IMR-90 (cell line): ENCODE data around the gene GOLGA8K. TPM values are rescaled to one million over a fixed set of nuclear protein-coding genes. Genes with fewer than 3 reads are reported as not detected.
A peak's percentile ranks its signal among the peaks of the same experiment; 100 is the strongest.
"Not testable (repeated sequence)": the region's sequence is repeated elsewhere in the genome, so short reads cannot be mapped to it uniquely, and the experiment has no call there.

ENCODE experiments used
- ATAC-seq: fragments of 200-7000 bp; cut with Tn5 transposase; 2 replicates; pipeline ENCODE4 v1.9.1; 2020; ENCODE audit warnings: low read depth, mild to moderate bottlenecking, moderate library complexity
- BruUV-seq: library from RNA; stranded (reverse); fragments of 400-500 nt; replicated peaks from 2 replicates; lab custom pipeline; 2021; lab: Mats Ljungman, UMichigan
- CTCF ChIA-PET: fragments of 300-600 bp; formaldehyde crosslinking; extraction: SDS; loops from one replicate; lab custom pipeline; 2021; ENCODE audit warnings: antibody characterized with exemption; lab: Yijun Ruan, JAX
- POLR2A ChIA-PET: fragments of 300-600 bp; sonication (Branson Sonifier 250); formaldehyde crosslinking; loops from one replicate; lab custom pipeline; 2022; ENCODE audit warnings: antibody characterized with exemption; ENCODE audit not compliant: unreplicated experiment; lab: Charles Lee
- DNase-seq: peaks from one replicate; pipeline ENCODE4 v3.0.0; 2013
- H2AFZ ChIP-seq: replicated peaks from 2 replicates; pipeline ENCODE3; 2013; ENCODE audit warnings: low read length, mild to moderate bottlenecking; ENCODE audit not compliant: poor library complexity
- H2AK5ac ChIP-seq: 2 replicates; pipeline ENCODE4 v1.6.1; 2013; ENCODE audit warnings: low read depth, low read length, inconsistent platforms
- H2AK9ac ChIP-seq: replicated peaks from 2 replicates; pipeline ENCODE3; 2013; ENCODE audit warnings: mild to moderate bottlenecking, low read depth, low read length, moderate library complexity; ENCODE audit not compliant: poor library complexity
- H2BK120ac ChIP-seq: 2 replicates; pipeline ENCODE4 v1.6.1; 2013; ENCODE audit warnings: low read depth, low read length, inconsistent platforms
- H2BK15ac ChIP-seq: 3 replicates; pipeline ENCODE4 v1.6.1; 2013; ENCODE audit warnings: low read depth, low read length, inconsistent platforms
- H2BK20ac ChIP-seq: 2 replicates; pipeline ENCODE4 v1.6.1; 2013; ENCODE audit warnings: low read depth, mild to moderate bottlenecking, inconsistent platforms, low read length, moderate library complexity
- H2BK5ac ChIP-seq: 2 replicates; pipeline ENCODE4 v1.6.1; 2013; ENCODE audit warnings: mild to moderate bottlenecking, low read depth, low read length, inconsistent platforms; ENCODE audit not compliant: poor library complexity, severe bottlenecking
- H3K14ac ChIP-seq: replicated peaks from 2 replicates; pipeline ENCODE4 v1.6.1; 2013; ENCODE audit warnings: low read depth, low read length, inconsistent platforms
- H3K18ac ChIP-seq: 2 replicates; pipeline ENCODE4 v1.6.1; 2013; ENCODE audit warnings: low read depth, low read length, control low read depth
- H3K23ac ChIP-seq: 2 replicates; pipeline ENCODE4 v1.6.1; 2013; ENCODE audit warnings: low read depth, low read length, inconsistent platforms
- H3K27ac ChIP-seq: 2 replicates; pipeline ENCODE4 v1.5.1; 2013; ENCODE audit warnings: mild to moderate bottlenecking, control low read depth, low read length; ENCODE audit not compliant: insufficient read depth
- H3K27me3 ChIP-seq: 2 replicates; pipeline ENCODE4 v1.6.1; 2013; ENCODE audit warnings: low read length; ENCODE audit not compliant: control insufficient read depth, insufficient read depth
- H3K36me3 ChIP-seq: 2 replicates; pipeline ENCODE4 v1.6.1; 2013; ENCODE audit warnings: low read length, mixed read lengths; ENCODE audit not compliant: control insufficient read depth, insufficient read depth
- H3K4ac ChIP-seq: 2 replicates; pipeline ENCODE4 v1.6.1; 2013; ENCODE audit warnings: low read depth, low read length, inconsistent platforms
- H3K4me1 ChIP-seq: 2 replicates; pipeline ENCODE4 v1.6.1; 2013; ENCODE audit warnings: low read length, mixed read lengths; ENCODE audit not compliant: control insufficient read depth, insufficient read depth
- H3K4me2 ChIP-seq: 2 replicates; pipeline ENCODE4 v1.6.1; 2013; ENCODE audit warnings: low read depth, mild to moderate bottlenecking, control low read depth, low read length, moderate library complexity
- H3K4me3 ChIP-seq: 2 replicates; pipeline ENCODE4 v1.5.1; 2013; ENCODE audit warnings: low read depth, mild to moderate bottlenecking, control low read depth, low read length, moderate library complexity; ENCODE audit not compliant: insufficient read depth
- H3K56ac ChIP-seq: 2 replicates; pipeline ENCODE4 v1.6.1; 2013; ENCODE audit warnings: low read length, inconsistent platforms; ENCODE audit not compliant: insufficient read depth; ENCODE audit errors: extremely low read depth
- H3K79me1 ChIP-seq, 2 experiments: 2 replicates each; pipeline ENCODE4 v1.6.1; 2013; ENCODE audit warnings: low read length in 2 of 2, inconsistent platforms in 1 of 2, low read depth in 1 of 2
- H3K9ac ChIP-seq: 2 replicates; pipeline ENCODE4 v1.6.1; 2013; ENCODE audit warnings: low read depth, low read length, control low read depth
- H3K9me1 ChIP-seq: 2 replicates; pipeline ENCODE4 v1.6.1; 2013; ENCODE audit warnings: low read length, inconsistent platforms; ENCODE audit not compliant: insufficient read depth
- H3K9me3 ChIP-seq: 2 replicates; pipeline ENCODE4 v1.6.1; 2013; ENCODE audit warnings: low read length; ENCODE audit not compliant: control insufficient read depth, insufficient read depth
- H4K20me1 ChIP-seq: 2 replicates; pipeline ENCODE4 v1.6.1; 2013; ENCODE audit warnings: low read length, inconsistent platforms; ENCODE audit not compliant: insufficient read depth
- H4K5ac ChIP-seq: 2 replicates; pipeline ENCODE4 v1.6.1; 2013; ENCODE audit warnings: mild to moderate bottlenecking, low read depth, low read length, control low read depth
- H4K8ac ChIP-seq, 2 experiments: 2 replicates each; pipeline ENCODE4 v1.6.1; 2013; ENCODE audit warnings: low read depth in 2 of 2, low read length in 2 of 2, control low read depth in 1 of 2, inconsistent platforms in 1 of 2
- H4K91ac ChIP-seq: 2 replicates; pipeline ENCODE4 v1.6.1; 2013; ENCODE audit warnings: low read depth, low read length, inconsistent platforms; ENCODE audit not compliant: insufficient read depth
- WGBS, 2 experiments: methylation state at CpG; one replicate each; pipeline versions ENCODE4 v1.1.5 to v1.1.7; 2013; ENCODE audit warnings: missing lambda C conversion rate in 2 of 2; ENCODE audit not compliant: insufficient read length in 1 of 2; ENCODE audit errors: extremely low coverage in 2 of 2; 5-methylcytosine and 5-hydroxymethylcytosine counted together
- dilution Hi-C: fragments of 300-500 bp; cut with HindIII; formaldehyde crosslinking; loops from one replicate; pipeline ENCODE4 v1.14.3; 2018; ENCODE audit warnings: low sequenced_read_pairs; ENCODE audit not compliant: unreplicated experiment
- in situ Hi-C: fragments of 300-500 bp; cut with MboI; formaldehyde crosslinking; loops from 3 replicates; pipeline ENCODE4 v1.14.3; 2019; ENCODE audit warnings: low sequenced_read_pairs, inconsistent platforms, mixed read lengths
- intact Hi-C: fragments of 100-400 bp; cut with micrococcal nuclease; formaldehyde crosslinking; loops from 2 replicates; pipeline ENCODE4 v1.10.0; 2022
- polyA plus RNA-seq, 3 experiments: library from polyadenylated mRNA; depleted of rRNA; stranded (reverse); fragments of >200 nt; gene quantifications; 2 replicates each; pipeline ENCODE4 v1.2.3, GENCODE V29; 2012; ENCODE audit warnings: low replicate concordance in 1 of 3
- total RNA-seq: library from RNA; depleted of rRNA; stranded (reverse); fragments of >200 nt; gene quantifications from 2 replicates; pipeline ENCODE4 v1.2.3, GENCODE V29; 2012

Gene GOLGA8K
- total and polyA plus RNA-seq, 2 of the 4 experiments (the other 2 are of a cell fraction), result not detected

DNA sequence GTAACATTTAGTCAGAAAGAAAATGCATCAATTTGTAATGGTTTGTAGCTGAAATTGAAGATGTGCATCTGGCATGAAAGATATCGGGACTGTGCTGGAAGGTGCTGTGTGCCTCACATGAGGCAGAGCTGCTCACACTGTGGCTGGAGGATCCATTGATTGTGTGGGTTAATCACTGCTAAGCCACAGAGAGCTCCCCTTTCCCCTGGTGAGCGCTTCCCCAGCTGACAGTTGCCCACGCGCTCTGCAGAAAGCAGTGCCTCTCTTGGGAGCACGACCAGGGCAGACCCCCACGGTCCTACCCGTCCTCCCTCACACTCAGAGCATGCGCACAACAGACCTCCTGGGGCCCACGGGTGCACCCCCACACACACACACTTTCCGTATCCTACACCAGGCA lies 37.1 kb downstream of the GOLGA8K start:
- H3K79me1 ChIP-seq, H2AK5ac ChIP-seq, BruUV-seq, H4K20me1 ChIP-seq, H3K56ac ChIP-seq, H2BK15ac ChIP-seq, POLR2A ChIA-PET, H2BK120ac ChIP-seq, H2BK5ac ChIP-seq, DNase-seq, intact Hi-C loops, H3K27ac ChIP-seq, H3K9ac ChIP-seq, H3K4me1 ChIP-seq, H4K5ac ChIP-seq, H3K9me1 ChIP-seq, H4K91ac ChIP-seq, dilution Hi-C loops, H3K23ac ChIP-seq, H3K27me3 ChIP-seq, H2AFZ ChIP-seq, H2BK20ac ChIP-seq, H3K4ac ChIP-seq, CTCF ChIA-PET, H3K18ac ChIP-seq, H3K14ac ChIP-seq, H3K4me2 ChIP-seq, H4K8ac ChIP-seq, in situ Hi-C loops, H3K36me3 ChIP-seq, H2AK9ac ChIP-seq, H3K4me3 ChIP-seq, H3K9me3 ChIP-seq: not testable (repeated sequence)
- WGBS, 2 experiments, result no CpG with 5 or more reads among the region's 10 CpGs
- ATAC-seq, result peak; percentile 25

DNA sequence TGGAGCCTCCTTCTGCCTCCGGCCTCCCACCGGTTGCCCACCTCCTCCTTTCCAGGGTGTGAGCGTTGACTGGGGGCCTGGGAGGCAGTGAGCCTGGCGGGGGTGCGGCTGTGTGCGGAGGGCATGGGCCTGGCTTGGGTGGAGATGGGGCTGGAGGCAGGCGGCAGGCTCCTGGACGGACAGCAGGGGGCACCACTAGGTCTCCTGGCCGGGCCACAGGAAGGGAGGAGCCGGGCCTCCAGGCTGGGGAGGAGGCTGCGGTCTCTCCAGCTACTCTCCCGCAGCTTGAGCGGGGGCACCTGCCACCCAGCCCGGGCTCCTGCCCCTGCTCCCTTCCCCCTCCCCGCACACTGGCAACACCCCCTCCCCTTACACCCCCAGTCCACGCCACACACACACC lies 38.1 kb downstream of the GOLGA8K start:
- in situ Hi-C loops, H3K4me3 ChIP-seq, H2BK15ac ChIP-seq, BruUV-seq, POLR2A ChIA-PET, H2AK5ac ChIP-seq, H4K8ac ChIP-seq, H3K14ac ChIP-seq, H3K4me1 ChIP-seq, H3K18ac ChIP-seq, H3K79me1 ChIP-seq, H3K4me2 ChIP-seq, H3K27me3 ChIP-seq, H3K9ac ChIP-seq, H3K23ac ChIP-seq, H3K9me3 ChIP-seq, H3K4ac ChIP-seq, dilution Hi-C loops, H3K9me1 ChIP-seq, H4K5ac ChIP-seq, DNase-seq, H2BK20ac ChIP-seq, H3K36me3 ChIP-seq, H3K27ac ChIP-seq, intact Hi-C loops, H2AK9ac ChIP-seq, H2AFZ ChIP-seq, H3K56ac ChIP-seq, H2BK5ac ChIP-seq, ATAC-seq, H4K20me1 ChIP-seq, CTCF ChIA-PET, H4K91ac ChIP-seq, H2BK120ac ChIP-seq: not testable (repeated sequence)
- no CpG with 5 or more reads among the region's 16 CpGs for WGBS, 2 experiments
